ENCODE measurements around the gene KDR. TPM values are rescaled to one million over a fixed set of nuclear protein-coding genes. Genes with fewer than 3 reads are reported as not detected.
A peak's percentile ranks its signal among the peaks of the same experiment; 100 is the strongest.

KDR gene
- total RNA-seq, 3 donors from 2014 or later: 20.3 to 64.2 (median 40.6) TPM

- H3K27me3 ChIP-seq: no peaks in the 10 kb centered on the region
- peak overlapping the region; percentile 21 to 30 for H3K27ac ChIP-seq
- no peaks in the 10 kb centered on the region for H3K4me1 ChIP-seq
- intact Hi-C loops (cut with DNase I; ENCODE audit: low total_unique reads): no loop called here
- H3K36me3 ChIP-seq: no peaks in the 10 kb centered on the region
- no peak for DNase-seq (ENCODE audit: low spot score in 2 of 2)
- H3K9me3 ChIP-seq: no peaks in the 10 kb centered on the region
- H3K4me3 ChIP-seq: peak overlapping the region; percentile 51 to 78 (median 58)
- TF ChIP-seq POLR2A (IDR thresholded peaks at IDR 0.05) (no peak), CTCF (IDR thresholded peaks at IDR 0.05) (no peak), POLR2AphosphoS5 (IDR thresholded peaks at IDR 0.05) (no peak)
Observed at GRCh38 chr4:55124322-55125076, 896 bp downstream of the KDR start.

- DNase-seq (ENCODE audit: low spot score in 2 of 2): no peak
- no peaks in the 10 kb centered on the region for H3K9me3 ChIP-seq
- no peaks in the 10 kb centered on the region for H3K27me3 ChIP-seq
- no peak for TF ChIP-seq POLR2A (IDR thresholded peaks at IDR 0.05)
- TF ChIP-seq POLR2AphosphoS5 (IDR thresholded peaks at IDR 0.05): no peak
- no peak for TF ChIP-seq CTCF (IDR thresholded peaks at IDR 0.05)
- intact Hi-C loops (cut with DNase I; ENCODE audit: low total_unique reads): no loop called here
- no peak overlapping the region for H3K27ac ChIP-seq
- H3K4me3 ChIP-seq: peak overlapping the region; percentile 51 to 78 (median 58)
- no peaks in the 10 kb centered on the region for H3K36me3 ChIP-seq
- H3K4me1 ChIP-seq: no peaks in the 10 kb centered on the region
Observed at GRCh38 chr4:55123791-55124190, 1.6 kb downstream of the KDR start.

GRCh38 chr4:55122235-55122634 lies 3.2 kb downstream of the KDR start:
- TF ChIP-seq POLR2AphosphoS5 (IDR thresholded peaks at IDR 0.05) (no peak), POLR2A (IDR thresholded peaks at IDR 0.05) (no peak), CTCF (IDR thresholded peaks at IDR 0.05) (no peak)
- Histone ChIP-seq H3K27me3 (no peaks in the 10 kb centered on the region), H3K9me3 (no peaks in the 10 kb centered on the region), H3K4me1 (no peaks in the 10 kb centered on the region), H3K4me3 (peak overlapping the region in 1 of 3 donors; percentile 78), H3K27ac (no peak overlapping the region), H3K36me3 (no peaks in the 10 kb centered on the region)
- intact Hi-C loops (cut with DNase I; ENCODE audit: low total_unique reads): no loop called here
- DNase-seq (ENCODE audit: low spot score in 2 of 2): no peak

GRCh38 chr4:55121246-55121645 lies 4.1 kb downstream of the KDR start:
- H3K27ac ChIP-seq: peak overlapping the region in 1 of 2 donors; percentile 1
- no peaks in the 10 kb centered on the region for H3K27me3 ChIP-seq
- TF ChIP-seq POLR2A (IDR thresholded peaks at IDR 0.05) (no peak), CTCF (IDR thresholded peaks at IDR 0.05) (no peak), POLR2AphosphoS5 (IDR thresholded peaks at IDR 0.05) (no peak)
- no peak overlapping the region for H3K4me3 ChIP-seq
- intact Hi-C loops (cut with DNase I; ENCODE audit: low total_unique reads): no loop called here
- no peaks in the 10 kb centered on the region for H3K4me1 ChIP-seq
- DNase-seq (ENCODE audit: low spot score in 2 of 2): no peak
- H3K9me3 ChIP-seq: no peaks in the 10 kb centered on the region
- no peaks in the 10 kb centered on the region for H3K36me3 ChIP-seq

GRCh38 chr4:55118397-55118796 lies 7.0 kb downstream of the KDR start:
- H3K27ac ChIP-seq: peak overlapping the region in 1 of 2 donors; percentile 43
- no peaks in the 10 kb centered on the region for H3K36me3 ChIP-seq
- H3K9me3 ChIP-seq: no peaks in the 10 kb centered on the region
- H3K4me3 ChIP-seq: no peak overlapping the region
- H3K27me3 ChIP-seq: no peaks in the 10 kb centered on the region
- TF ChIP-seq POLR2AphosphoS5 (IDR thresholded peaks at IDR 0.05): no peak
- TF ChIP-seq POLR2A (IDR thresholded peaks at IDR 0.05): no peak
- TF ChIP-seq CTCF (IDR thresholded peaks at IDR 0.05): no peak
- DNase-seq (ENCODE audit: low spot score in 2 of 2): no peak
- intact Hi-C loops (cut with DNase I; ENCODE audit: low total_unique reads): no loop called here
- H3K4me1 ChIP-seq: no peaks in the 10 kb centered on the region
